AG08396 (cell line): ENCODE results near the gene ZMYND15.

ENCODE experiments used
- DNase-seq: peaks from one replicate; pipeline ENCODE4 v3.0.0; 2012; ENCODE audit warnings: low spot score, mixed read lengths

Gene ZMYND15

DNA sequence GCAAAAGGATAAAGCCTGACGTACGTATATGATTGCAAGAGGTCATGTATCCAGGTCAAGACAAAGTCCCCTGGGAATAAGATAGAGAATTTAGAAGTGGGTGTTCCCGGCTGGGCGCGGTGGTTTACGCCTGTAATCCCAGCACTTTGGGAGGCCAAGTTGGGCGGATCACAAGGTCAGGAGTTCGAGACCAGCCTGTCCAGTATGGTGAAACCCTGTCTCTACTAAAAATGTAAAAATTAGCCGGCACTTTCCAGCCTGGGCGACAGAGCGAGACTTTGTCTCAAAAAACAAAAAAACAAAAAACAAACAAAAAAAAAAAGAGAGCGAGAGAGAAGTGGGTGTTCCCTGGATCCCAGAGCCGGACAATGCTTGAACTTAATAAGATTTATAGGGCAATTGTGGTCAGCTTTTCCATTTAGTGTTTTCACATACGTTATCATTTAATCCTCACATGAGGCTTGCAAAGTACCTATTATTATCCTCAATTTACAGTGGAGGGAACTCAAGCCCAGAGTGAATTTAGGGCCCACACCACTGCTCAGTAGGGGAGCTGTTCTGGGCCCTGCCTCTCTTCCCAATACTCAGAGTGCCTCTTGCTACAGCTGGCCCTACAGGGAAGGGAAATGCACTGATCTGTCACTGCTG, 48.6 kb downstream of the ZMYND15 start:
- no peak for DNase-seq

DNA sequence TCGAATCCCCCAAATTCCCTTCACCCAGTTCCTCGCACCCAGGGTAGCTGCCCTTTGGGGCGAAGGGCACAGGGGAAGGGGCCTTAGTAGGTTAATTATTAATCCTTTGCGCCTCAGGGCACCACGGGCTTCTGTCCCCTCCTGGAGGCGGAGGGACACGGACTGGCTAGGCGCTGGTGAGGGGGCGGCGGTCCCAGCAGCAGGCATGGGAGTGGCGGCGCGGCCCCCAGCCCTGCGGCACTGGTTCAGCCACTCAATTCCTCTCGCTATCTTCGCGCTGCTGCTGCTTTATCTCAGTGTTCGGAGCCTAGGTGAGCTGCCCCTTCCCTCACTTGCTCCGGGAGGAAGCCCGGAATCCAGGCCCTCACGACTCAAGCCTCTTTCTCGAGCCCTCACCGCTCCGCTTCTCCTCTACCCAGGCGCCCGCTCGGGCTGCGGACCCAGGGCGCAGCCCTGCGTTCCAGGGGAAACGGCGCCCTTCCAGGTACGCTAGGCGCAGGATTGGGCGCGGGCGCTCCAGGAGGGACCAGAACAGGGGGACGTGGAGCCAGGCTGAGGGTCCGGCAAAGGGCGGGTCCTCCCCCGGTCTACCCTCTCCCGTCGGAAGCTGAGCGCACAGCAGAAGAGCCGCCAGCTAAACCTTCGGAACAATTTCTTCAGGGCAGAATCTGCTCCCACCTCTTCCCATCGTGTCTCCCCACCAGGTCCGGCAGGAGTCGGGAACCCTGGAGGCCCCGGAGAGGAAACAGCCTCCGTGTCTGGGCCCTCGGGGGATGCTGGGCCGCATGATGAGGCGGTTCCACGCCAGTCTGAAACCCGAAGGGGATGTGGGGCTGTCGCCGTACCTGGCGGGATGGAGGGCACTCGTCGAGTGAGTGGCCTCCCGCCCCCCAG, 49.4 kb downstream of the ZMYND15 start, which contains the start of gene GLTPD2:
TSS of gene GLTPD2 (plus strand) at position 158 of the 894 bp plus-strand sequence. CDS start at position 206, 48 bp downstream.
- no peak for DNase-seq

DNA sequence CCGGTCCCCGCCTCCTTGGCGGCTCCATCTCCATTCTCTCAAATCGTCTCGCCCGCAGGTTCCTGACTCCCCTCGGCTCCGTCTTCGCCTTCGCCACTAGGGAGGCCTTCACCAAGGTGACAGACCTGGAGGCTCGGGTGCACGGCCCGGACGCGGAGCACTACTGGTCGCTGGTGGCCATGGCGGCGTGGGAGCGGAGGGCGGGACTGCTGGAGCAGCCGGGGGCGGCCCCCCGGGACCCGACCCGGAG, 50.0 kb downstream of the ZMYND15 start:
- DNase-seq, result no peak

DNA sequence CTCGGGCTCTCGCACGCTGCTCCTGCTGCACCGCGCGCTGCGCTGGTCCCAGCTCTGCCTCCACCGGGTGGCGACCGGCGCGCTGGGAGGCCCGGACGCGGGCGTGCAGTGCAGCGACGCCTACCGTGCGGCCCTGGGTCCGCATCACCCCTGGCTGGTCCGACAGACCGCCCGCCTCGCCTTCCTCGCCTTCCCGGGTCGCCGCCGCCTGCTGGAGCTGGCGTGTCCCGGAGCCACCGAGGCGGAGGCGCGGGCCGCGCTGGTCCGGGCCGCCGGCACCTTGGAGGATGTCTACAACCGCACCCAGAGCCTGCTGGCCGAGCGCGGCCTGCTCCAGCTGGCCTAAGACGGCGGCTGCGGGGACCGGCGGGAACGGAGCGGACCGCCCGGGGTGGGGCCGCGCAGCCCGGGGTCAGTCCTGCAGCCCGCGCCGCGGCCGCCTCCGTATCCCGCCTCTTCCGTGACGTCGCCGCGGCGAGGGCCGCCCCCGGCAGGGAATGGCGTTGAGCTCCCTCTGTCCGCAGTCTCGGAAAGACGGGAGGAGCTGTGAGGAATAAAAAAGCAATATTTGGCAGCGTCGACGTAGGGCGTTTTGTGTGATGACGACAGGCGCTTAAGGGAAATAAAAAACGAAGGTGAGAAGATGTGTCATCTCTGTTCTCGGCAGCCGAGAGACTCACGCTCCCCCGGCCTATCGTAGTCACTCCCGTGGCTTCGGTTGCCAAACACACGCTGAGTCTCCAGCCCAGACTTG, 50.5 kb downstream of the ZMYND15 start:
- DNase-seq, result peak; percentile 95

DNA sequence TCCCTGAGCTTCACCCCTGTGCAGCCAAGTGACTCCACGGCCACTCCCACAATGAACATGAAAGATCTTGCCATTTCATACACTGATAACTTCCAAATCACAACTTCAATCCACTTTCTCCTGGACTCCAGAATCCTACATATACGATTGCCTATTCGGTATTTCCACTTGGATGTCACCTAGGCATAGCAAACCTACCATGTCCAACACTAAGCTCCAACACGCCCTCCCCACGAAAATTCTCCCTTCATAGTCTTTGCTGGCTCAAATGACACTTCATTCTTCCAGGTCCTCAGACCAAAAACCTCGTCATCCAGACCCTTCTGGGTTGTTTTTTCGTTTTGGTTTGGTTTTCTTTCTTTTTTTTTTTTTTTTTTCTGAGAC, 51.1 kb downstream of the ZMYND15 start:
- DNase-seq, result no peak

DNA sequence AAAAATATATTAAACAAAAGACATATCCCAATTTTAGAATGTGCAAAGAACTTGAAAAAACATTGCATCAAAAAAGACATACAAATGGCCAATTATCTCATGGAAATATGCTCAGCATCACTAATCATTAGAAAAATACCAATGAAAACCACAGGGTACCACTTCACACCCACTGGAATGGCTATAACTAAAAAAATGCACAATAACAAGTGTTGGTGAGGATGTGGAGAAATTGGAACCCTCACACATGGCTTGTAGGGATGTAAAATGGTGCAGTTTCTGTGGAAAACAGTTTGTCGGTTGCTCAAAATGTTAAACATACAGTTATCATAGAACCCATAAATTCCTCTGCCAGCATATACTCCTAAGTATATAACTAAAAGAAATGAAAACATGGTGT, 55.5 kb downstream of the ZMYND15 start:
- no peak for DNase-seq
